H1 (cell line): ENCODE data around the gene DPP10. TPM values are rescaled to one million over a fixed set of nuclear protein-coding genes. Genes with fewer than 3 reads are reported as not detected.

Experiments used
- CBX5 ChIP-seq: fragments of 300-800, 300-1000 bp; sonication (generic); IDR thresholded peaks from 2 replicates; pipeline ENCODE4 v1.7.1; 2016; ENCODE audit warnings: antibody characterized with exemption, low read length, low read depth
- EZH2 ChIP-seq: fragments of 200-600 bp; sonication (generic); IDR thresholded peaks from 2 replicates; pipeline ENCODE4 v1.7.1; 2012; ENCODE audit warnings: low read depth, mild to moderate bottlenecking, moderate library complexity, low read length, inconsistent platforms; ENCODE audit not compliant: severe bottlenecking
- NRF1 ChIP-seq: IDR thresholded peaks from 2 replicates; pipeline ENCODE4 v1.6.1; 2011; ENCODE audit warnings: mild to moderate bottlenecking, low read depth, low read length, improper control_type of control experiment
- TAF1 ChIP-seq: IDR thresholded peaks from 2 replicates; pipeline ENCODE4 v1.6.1; 2011; ENCODE audit warnings: mild to moderate bottlenecking, low read depth, low read length
- polyA plus RNA-seq, 7 experiments: library from polyadenylated mRNA; depleted of rRNA in 3 of 7; stranded (reverse) in 5 of 7; unstranded in 2 of 7; fragments of >200 nt in 5 of 7; fragments of 200-250 nt in 2 of 7; gene quantifications; 1 replicate in 5 of 7; 2 replicates in 1 of 7; 4 replicates in 1 of 7; pipeline versions ENCODE4 v1.2.1 to v1.2.3, GENCODE V29; 2011 to 2013; ENCODE audit warnings: missing spikeins in 2 of 7, mixed read lengths in 2 of 7
- total RNA-seq: library from RNA; stranded (reverse); fragmentation: NEBNext Ultra II Directional; extraction: Animal tissue kit (Norgen Biotek cat#: 25700); gene quantifications from 2 replicates; pipeline ENCODE4 v1.2.1, GENCODE V29; 2021
- TF ChIP-seq, protein P1 (sequence below): fragments of 300-600 bp; sonication (generic); IDR thresholded peaks from 2 replicates; pipeline ENCODE4 v1.7.1; 2012; ENCODE audit warnings: low read length, moderate library complexity, mild to moderate bottlenecking, inconsistent platforms; ENCODE audit not compliant: insufficient replicate concordance

Gene DPP10
- total and polyA plus RNA-seq, 2 of the 8 experiments (the other 6 are each of a cell fraction or from before 2014, with no cell fraction given) = 3.3 to 7.2 TPM

DNA sequence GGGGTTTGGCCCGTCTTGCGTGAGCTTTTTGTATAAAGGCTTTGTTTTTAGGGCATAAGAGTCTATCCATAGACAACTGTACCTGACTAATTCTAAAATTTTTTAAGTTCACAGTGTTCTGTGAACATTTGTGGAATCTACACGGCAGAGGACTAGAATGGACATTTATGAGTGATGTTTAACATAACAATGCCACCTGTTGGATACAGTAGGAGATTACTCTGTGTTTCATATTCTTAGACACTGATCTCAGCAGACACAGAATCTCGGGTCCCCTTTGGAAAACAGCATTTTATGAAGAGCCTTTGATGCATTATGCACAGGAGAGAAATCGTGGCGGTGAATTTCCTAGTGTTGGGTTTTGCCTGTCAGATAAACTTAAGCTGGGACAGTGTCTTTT is 752.2 kb downstream of the DPP10 start (continued):
- TF ChIP-seq, protein P1, sequence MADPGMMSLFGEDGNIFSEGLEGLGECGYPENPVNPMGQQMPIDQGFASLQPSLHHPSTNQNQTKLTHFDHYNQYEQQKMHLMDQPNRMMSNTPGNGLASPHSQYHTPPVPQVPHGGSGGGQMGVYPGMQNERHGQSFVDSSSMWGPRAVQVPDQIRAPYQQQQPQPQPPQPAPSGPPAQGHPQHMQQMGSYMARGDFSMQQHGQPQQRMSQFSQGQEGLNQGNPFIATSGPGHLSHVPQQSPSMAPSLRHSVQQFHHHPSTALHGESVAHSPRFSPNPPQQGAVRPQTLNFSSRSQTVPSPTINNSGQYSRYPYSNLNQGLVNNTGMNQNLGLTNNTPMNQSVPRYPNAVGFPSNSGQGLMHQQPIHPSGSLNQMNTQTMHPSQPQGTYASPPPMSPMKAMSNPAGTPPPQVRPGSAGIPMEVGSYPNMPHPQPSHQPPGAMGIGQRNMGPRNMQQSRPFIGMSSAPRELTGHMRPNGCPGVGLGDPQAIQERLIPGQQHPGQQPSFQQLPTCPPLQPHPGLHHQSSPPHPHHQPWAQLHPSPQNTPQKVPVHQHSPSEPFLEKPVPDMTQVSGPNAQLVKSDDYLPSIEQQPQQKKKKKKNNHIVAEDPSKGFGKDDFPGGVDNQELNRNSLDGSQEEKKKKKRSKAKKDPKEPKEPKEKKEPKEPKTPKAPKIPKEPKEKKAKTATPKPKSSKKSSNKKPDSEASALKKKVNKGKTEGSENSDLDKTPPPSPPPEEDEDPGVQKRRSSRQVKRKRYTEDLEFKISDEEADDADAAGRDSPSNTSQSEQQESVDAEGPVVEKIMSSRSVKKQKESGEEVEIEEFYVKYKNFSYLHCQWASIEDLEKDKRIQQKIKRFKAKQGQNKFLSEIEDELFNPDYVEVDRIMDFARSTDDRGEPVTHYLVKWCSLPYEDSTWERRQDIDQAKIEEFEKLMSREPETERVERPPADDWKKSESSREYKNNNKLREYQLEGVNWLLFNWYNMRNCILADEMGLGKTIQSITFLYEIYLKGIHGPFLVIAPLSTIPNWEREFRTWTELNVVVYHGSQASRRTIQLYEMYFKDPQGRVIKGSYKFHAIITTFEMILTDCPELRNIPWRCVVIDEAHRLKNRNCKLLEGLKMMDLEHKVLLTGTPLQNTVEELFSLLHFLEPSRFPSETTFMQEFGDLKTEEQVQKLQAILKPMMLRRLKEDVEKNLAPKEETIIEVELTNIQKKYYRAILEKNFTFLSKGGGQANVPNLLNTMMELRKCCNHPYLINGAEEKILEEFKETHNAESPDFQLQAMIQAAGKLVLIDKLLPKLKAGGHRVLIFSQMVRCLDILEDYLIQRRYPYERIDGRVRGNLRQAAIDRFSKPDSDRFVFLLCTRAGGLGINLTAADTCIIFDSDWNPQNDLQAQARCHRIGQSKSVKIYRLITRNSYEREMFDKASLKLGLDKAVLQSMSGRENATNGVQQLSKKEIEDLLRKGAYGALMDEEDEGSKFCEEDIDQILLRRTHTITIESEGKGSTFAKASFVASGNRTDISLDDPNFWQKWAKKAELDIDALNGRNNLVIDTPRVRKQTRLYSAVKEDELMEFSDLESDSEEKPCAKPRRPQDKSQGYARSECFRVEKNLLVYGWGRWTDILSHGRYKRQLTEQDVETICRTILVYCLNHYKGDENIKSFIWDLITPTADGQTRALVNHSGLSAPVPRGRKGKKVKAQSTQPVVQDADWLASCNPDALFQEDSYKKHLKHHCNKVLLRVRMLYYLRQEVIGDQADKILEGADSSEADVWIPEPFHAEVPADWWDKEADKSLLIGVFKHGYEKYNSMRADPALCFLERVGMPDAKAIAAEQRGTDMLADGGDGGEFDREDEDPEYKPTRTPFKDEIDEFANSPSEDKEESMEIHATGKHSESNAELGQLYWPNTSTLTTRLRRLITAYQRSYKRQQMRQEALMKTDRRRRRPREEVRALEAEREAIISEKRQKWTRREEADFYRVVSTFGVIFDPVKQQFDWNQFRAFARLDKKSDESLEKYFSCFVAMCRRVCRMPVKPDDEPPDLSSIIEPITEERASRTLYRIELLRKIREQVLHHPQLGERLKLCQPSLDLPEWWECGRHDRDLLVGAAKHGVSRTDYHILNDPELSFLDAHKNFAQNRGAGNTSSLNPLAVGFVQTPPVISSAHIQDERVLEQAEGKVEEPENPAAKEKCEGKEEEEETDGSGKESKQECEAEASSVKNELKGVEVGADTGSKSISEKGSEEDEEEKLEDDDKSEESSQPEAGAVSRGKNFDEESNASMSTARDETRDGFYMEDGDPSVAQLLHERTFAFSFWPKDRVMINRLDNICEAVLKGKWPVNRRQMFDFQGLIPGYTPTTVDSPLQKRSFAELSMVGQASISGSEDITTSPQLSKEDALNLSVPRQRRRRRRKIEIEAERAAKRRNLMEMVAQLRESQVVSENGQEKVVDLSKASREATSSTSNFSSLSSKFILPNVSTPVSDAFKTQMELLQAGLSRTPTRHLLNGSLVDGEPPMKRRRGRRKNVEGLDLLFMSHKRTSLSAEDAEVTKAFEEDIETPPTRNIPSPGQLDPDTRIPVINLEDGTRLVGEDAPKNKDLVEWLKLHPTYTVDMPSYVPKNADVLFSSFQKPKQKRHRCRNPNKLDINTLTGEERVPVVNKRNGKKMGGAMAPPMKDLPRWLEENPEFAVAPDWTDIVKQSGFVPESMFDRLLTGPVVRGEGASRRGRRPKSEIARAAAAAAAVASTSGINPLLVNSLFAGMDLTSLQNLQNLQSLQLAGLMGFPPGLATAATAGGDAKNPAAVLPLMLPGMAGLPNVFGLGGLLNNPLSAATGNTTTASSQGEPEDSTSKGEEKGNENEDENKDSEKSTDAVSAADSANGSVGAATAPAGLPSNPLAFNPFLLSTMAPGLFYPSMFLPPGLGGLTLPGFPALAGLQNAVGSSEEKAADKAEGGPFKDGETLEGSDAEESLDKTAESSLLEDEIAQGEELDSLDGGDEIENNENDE = no peak
- TF ChIP-seq NRF1 (no peak), CBX5 (no peak), EZH2 (no peak), TAF1 (no peak)
